Chondrocyte (in vitro differentiated cells): ENCODE data around the gene EXOSC5. TPM values are rescaled to one million over a fixed set of nuclear protein-coding genes. Genes with fewer than 3 reads are reported as not detected.
"Not testable (repeated sequence)": the region's sequence is repeated elsewhere in the genome, so short reads cannot be mapped to it uniquely, and the experiment has no call there.

Experiments used
- DNase-seq: peaks from one replicate; pipeline ENCODE4 v3.0.0; 2021; ENCODE audit warnings: mixed read lengths, low spot score
- H3K27ac Mint-ChIP-seq: one replicate; pipeline ENCODE4 v1.8.0; 2021; ENCODE audit warnings: mild to moderate bottlenecking, moderate library complexity, mixed read lengths; ENCODE audit not compliant: unreplicated experiment
- H3K27me3 Mint-ChIP-seq: 2 replicates; pipeline ENCODE4 v1.8.0; 2021; ENCODE audit warnings: low read depth, mixed read lengths
- H3K36me3 Mint-ChIP-seq: 2 replicates; pipeline ENCODE4 v1.8.0; 2021; ENCODE audit warnings: low read depth, mixed read lengths
- H3K4me1 Mint-ChIP-seq: 2 replicates; pipeline ENCODE4 v1.8.0; 2021; ENCODE audit warnings: low read depth, mild to moderate bottlenecking, mixed read lengths
- H3K4me3 Mint-ChIP-seq: one replicate; pipeline ENCODE4 v1.8.0; 2021; ENCODE audit warnings: mild to moderate bottlenecking, moderate library complexity, mixed read lengths; ENCODE audit not compliant: unreplicated experiment
- H3K9me3 Mint-ChIP-seq: 2 replicates; pipeline ENCODE4 v1.8.0; 2021; ENCODE audit warnings: low read depth, mixed read lengths
- total RNA-seq: library from RNA; stranded (reverse); gene quantifications from 3 replicates; pipeline ENCODE4 v1.2.1, GENCODE V29; 2021
- TF ChIP-seq, protein P1 (sequence below): fragments of 200-600 bp; sonication (generic); IDR thresholded peaks from 2 replicates; pipeline ENCODE4 v1.5.0; 2021; ENCODE audit warnings: antibody characterized with exemption, mild to moderate bottlenecking, moderate library complexity

The EXOSC5 gene
- total RNA-seq, 1 donor from 2014 or later, result 5.5 TPM

DNA sequence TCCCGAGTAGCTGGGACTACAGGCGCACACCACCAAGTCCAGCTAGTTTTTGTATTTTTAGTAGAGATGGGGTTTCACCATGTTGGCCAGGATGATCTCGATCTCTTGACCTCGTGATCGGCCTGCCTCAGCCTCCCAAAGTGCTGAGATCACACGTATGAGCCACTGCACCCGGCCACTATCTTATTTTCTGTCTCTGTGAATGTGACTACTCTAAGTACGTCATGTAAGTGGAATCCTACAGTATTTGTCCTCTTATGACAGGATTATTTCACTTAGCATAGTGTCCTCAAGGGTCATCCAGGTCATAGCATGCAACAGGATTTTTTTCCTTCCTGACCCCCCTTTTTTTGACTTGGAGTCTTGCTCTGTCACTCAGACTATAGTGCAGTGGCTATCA lies 25.6 kb downstream of the EXOSC5 start:
- Mint-ChIP-seq H3K36me3 (no peaks in the 10 kb centered on the region), H3K9me3 (no peaks in the 10 kb centered on the region), H3K4me1 (peaks cover 31% of the 10 kb centered on the region), H3K27ac (no peak overlapping the region), H3K27me3 (no peaks in the 10 kb centered on the region), H3K4me3 (no peak overlapping the region)
- DNase-seq, result no peak
- TF ChIP-seq, protein P1, sequence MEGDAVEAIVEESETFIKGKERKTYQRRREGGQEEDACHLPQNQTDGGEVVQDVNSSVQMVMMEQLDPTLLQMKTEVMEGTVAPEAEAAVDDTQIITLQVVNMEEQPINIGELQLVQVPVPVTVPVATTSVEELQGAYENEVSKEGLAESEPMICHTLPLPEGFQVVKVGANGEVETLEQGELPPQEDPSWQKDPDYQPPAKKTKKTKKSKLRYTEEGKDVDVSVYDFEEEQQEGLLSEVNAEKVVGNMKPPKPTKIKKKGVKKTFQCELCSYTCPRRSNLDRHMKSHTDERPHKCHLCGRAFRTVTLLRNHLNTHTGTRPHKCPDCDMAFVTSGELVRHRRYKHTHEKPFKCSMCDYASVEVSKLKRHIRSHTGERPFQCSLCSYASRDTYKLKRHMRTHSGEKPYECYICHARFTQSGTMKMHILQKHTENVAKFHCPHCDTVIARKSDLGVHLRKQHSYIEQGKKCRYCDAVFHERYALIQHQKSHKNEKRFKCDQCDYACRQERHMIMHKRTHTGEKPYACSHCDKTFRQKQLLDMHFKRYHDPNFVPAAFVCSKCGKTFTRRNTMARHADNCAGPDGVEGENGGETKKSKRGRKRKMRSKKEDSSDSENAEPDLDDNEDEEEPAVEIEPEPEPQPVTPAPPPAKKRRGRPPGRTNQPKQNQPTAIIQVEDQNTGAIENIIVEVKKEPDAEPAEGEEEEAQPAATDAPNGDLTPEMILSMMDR, result no peak

DNA sequence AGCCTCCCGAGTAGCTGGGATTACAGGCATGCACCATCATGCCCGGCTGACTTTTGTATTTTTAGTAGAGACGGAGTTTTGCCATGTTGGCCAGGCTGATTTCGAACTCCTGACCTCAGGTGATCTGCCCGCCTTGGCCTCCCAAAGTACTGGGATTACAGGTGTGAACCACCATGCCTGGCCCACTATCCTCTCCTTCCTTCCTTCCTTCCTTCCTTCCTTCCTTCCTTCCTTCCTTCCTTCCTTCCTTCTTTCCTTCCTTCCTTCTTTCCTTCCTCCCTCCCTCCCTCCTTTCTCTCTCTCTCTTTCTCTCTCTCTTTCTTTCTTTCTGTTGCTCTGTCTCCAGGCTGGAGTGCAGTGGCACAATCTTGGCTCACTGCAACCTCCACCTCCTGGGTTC lies 26.0 kb downstream of the EXOSC5 start:
- peaks cover 32% of the 10 kb centered on the region for H3K4me1 Mint-ChIP-seq
- H3K9me3 Mint-ChIP-seq, H3K36me3 Mint-ChIP-seq, H3K27ac Mint-ChIP-seq, DNase-seq, H3K4me3 Mint-ChIP-seq, H3K27me3 Mint-ChIP-seq: not testable (repeated sequence)

DNA sequence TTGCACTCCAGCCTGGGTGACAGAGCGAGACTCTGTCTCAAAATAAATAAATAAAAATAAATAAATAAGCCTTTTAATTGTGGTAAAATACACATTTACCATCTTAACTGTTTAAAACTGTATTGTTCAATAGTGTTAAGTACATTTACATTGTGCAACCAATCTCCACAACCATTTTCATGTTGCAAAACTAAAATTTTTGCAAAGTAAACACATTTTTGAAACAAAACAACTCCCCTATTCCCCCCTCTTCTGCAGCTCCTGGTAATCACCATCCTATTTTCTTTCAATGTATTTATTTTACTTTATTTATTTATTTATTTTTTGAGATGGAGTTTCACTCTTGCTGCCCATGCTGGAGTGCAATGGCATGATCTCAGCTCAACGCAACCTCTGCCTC lies 27.4 kb downstream of the EXOSC5 start:
- Mint-ChIP-seq H3K4me1 (peaks cover 31% of the 10 kb centered on the region), H3K27me3 (no peaks in the 10 kb centered on the region), H3K9me3 (no peaks in the 10 kb centered on the region), H3K27ac (no peak overlapping the region), H3K4me3 (no peak overlapping the region), H3K36me3 (no peaks in the 10 kb centered on the region)
- DNase-seq, result no peak
- TF ChIP-seq, protein P1, result no peak

DNA sequence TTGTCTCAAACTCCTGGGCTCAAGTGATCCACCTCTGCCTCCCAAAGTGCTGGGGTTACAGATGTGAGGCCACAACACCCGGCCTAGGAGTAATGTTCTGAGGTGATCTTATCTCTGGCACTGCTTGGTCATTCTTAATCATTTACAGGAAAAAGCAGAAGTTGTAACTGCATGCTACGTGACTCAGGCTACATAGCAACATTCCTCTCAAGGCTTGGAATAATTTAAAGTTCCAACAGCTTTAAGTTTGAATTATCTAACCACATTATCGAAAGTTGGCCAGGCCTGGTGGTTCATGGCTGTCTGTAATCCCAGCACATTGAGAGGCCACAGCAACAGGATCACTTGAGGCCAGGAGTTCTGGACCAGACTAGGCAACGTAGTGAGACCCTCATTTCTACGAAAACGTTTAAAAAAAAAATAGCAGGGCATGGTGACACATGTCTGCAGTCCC lies 29.3 kb downstream of the EXOSC5 start:
- no peak for DNase-seq
- Mint-ChIP-seq H3K36me3 (no peaks in the 10 kb centered on the region), H3K27ac (peak overlapping the region; percentile 94), H3K27me3 (no peaks in the 10 kb centered on the region), H3K9me3 (no peaks in the 10 kb centered on the region), H3K4me3 (no peak overlapping the region), H3K4me1 (peaks cover 35% of the 10 kb centered on the region)
- TF ChIP-seq, protein P1, result no peak

DNA sequence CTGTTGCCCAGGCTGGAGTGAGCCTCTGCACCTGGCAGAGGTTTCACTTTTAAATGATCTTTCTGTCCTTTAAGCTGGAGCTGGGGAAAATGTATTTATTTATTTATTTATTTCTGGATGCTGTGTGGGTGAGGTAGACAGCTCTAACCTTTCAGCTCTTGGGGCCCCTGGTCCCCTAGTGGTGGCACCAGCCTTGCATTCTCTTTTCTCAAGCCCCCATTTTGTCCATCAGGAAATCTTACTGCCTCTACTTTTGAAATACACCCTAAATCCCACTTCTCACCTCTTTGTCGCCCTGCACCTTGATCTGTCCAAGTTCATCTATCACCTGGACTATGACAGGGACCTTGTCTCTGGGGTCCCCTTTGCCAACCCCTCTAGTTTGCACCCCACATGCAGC lies 31.1 kb downstream of the EXOSC5 start:
- no peaks in the 10 kb centered on the region for H3K9me3 Mint-ChIP-seq
- TF ChIP-seq, protein P1, result peak; percentile 25
- DNase-seq, result no peak
- H3K36me3 Mint-ChIP-seq, result no peaks in the 10 kb centered on the region
- H3K4me3 Mint-ChIP-seq, result no peak overlapping the region
- no peak overlapping the region for H3K27ac Mint-ChIP-seq
- H3K27me3 Mint-ChIP-seq, result no peaks in the 10 kb centered on the region
- H3K4me1 Mint-ChIP-seq, result peaks cover 36% of the 10 kb centered on the region
